ENCODE results near the gene CUX1.

CUX1 gene

DNA sequence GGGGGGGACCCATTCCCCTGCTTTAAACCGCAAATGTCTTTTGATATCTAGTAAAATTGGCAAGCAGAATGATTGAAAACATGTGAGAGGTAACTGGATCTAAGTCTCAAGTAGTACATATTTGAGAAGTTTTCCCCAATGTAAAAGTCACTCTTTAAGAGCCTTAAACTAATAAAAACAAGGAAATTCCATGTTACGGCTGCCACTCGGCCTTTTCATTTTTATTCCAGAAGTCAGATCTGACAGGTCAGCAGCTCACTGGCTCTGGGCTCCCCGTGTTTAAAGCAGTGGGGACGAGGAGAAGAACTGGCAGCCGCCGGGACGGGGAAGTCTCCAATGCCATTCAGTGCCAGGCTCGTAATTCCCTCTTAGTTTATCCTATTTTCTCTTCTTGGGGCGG, 80.7 kb downstream of the CUX1 start:
- no peak for DNase-seq

DNA sequence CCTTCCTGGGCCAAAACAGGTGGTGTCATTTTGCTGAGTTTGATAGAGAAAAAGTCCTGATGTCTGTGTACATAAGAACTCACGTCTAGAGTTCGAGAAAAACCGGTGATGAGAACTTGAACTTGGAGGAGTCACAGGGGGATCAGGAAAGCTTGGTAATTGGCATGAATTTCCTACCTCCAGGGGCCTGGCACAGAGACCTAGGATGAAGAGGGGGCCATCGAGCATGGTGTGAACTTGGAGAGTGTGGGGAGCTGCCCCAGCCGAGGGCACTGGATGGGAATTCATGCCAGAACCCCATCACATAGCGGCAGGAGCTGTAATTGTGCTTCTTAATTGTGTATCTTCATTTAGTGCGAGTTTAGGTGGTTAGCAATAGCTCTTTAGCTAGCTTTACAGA, 82.2 kb downstream of the CUX1 start:
- no peak for DNase-seq

- DNase-seq: no peak
Observed at GRCh38 chr7:101900103-101900502, 82.7 kb downstream of the CUX1 start.

GRCh38 chr7:101901661-101902491, 84.5 kb downstream of the CUX1 start:
- no peak for DNase-seq

GRCh38 chr7:101902680-101903514, 85.5 kb downstream of the CUX1 start:
- DNase-seq: no peak

DNA sequence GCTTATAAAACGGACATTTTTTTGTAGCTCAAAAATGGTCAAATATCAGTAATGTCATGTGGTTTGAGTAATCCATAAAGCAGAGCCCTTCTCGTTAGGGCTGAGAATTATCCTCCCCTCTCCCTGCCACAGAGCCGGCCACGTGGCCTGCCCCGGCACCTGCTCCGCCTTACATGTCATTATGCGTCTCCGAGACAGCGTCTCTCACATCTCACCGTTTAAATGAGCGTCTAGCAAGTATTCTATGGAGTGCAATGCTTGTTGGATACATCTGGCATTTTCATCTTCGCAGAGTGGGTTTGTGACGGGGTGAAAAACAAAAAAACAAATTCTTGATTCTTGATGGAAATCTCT, 86.1 kb downstream of the CUX1 start:
- no peak for DNase-seq

- no peak for DNase-seq
Observed at GRCh38 chr7:101904019-101904418, 86.6 kb downstream of the CUX1 start.

DNA sequence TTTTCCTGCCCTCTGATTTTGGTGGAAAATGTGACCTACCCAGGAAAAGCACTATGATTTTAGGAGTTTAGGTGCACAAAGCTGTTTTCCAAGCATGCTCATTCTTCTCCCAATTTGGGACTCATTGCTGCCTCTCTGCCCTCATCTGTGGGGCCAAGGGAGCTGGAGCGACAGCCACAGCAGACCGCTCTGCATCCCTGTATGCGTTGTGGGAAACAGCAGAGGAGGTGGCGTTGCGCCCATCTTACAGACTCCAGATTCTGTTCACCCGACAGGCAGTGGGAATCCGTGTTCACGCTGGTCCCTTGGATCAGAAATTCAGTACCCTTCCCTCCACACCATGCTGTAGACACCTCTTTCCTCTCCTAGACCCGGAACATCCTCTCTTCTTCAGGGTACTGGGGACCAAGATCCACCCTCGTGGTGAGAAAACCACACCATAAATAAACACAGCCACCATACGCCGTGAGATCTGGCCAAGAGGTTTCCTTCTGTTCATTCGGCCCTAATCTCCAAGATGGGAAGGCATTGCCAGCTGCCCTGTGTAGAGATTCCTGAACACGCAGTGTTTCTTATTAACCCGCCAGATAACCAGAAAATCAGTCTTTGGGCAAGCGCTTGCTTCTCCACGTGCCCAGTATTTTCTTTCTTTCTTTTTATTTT, 87.9 kb downstream of the CUX1 start:
- no peak for DNase-seq

DNA sequence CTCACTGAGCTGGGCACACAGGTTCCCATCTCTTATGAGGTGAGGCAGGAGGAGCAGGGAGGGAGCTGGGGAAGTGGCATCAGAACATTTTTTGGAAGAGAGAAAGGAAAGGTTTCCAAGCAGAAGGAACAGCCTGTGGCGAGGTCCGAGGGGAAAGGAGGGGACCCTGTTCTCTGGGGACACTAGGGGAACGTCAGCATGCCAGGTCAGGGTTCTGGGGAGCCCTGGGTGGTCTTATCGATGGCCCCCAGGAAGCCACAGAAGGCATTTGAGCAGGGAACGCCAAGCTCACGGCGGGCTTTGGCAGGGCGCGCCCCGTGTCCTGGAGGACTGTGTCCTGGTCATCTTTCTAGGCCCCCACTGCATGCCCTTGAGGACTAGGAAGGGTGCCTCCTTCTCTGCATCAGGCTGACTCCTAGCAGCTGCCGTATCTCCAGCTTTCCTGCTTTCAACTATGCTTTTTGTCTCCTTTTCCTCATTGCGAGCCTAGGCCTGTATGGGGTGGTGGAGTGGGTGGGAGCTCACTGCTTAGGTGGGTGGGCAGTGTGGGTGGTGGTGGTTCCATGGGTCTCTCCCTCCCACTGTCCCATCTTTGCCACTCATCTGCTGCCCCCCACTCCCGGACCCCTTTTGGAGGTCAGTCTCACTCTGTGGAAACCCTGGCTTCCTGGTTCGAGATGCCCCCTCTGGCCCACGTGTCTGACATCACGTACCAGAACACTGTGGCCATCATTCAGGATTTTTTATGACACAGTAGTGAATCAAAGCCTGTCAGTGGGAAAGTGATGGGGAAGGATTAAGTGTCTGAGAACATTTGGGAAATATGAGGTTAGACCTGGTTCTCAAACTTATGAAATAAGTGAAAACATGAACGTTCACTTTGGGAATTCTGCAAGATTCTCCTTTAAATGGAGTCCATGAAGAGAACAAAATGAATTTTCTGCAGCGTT, 89.1 kb downstream of the CUX1 start:
- no peak for DNase-seq

- DNase-seq: no peak
Observed at GRCh38 chr7:101910991-101911799, 93.8 kb downstream of the CUX1 start.

DNA sequence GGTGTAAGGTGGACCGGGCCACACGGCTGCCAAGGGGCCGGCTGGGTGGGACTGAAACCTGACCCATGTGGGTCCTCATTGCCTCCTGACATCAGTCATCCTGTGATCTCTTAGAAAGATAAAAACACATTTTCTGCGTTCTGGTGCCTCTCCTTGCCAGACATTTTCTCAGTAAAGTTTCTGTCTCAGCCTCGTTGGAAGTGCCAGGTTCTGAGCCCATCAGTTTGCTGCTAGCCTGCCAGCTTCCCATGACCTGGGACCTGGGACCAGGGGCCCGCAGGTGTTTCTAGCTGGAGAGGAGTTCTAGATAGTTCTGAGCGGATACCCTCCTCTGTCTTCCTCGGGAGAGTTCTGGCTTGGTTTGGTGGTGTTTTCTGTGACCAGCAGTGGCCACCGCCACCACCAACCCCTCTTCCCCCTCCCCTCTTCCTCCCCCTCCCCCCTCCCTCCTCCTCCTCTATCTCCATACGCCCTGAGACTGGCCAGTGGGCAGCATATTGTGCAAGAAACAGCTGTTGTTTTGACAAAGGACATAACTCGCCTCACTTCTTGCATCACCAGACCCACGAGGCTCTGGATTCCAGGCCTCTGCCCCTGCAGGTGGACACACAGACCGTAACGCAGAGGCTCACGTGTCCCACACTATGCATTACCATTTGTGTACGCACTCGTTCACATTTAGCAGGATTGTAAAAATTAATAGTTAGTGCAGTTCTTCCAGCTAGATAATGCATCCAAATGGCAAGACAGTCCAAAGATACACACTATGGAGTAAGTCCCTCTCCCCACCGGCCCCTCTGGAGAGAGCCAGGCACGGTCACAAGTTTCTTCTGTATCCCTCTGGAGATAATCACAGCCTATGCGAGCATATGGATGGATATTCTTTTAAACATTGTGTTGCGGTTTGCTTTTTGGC, 94.6 kb downstream of the CUX1 start:
- peak; percentile 71 for DNase-seq

GRCh38 chr7:101912716-101913110, 95.3 kb downstream of the CUX1 start:
- no peak for DNase-seq

GRCh38 chr7:101913247-101913721, 95.9 kb downstream of the CUX1 start:
- no peak for DNase-seq

- peak; percentile 60 for DNase-seq
Observed at GRCh38 chr7:101913851-101914250, 96.4 kb downstream of the CUX1 start.

GRCh38 chr7:101915000-101915399, 97.6 kb downstream of the CUX1 start:
- DNase-seq: no peak

DNA sequence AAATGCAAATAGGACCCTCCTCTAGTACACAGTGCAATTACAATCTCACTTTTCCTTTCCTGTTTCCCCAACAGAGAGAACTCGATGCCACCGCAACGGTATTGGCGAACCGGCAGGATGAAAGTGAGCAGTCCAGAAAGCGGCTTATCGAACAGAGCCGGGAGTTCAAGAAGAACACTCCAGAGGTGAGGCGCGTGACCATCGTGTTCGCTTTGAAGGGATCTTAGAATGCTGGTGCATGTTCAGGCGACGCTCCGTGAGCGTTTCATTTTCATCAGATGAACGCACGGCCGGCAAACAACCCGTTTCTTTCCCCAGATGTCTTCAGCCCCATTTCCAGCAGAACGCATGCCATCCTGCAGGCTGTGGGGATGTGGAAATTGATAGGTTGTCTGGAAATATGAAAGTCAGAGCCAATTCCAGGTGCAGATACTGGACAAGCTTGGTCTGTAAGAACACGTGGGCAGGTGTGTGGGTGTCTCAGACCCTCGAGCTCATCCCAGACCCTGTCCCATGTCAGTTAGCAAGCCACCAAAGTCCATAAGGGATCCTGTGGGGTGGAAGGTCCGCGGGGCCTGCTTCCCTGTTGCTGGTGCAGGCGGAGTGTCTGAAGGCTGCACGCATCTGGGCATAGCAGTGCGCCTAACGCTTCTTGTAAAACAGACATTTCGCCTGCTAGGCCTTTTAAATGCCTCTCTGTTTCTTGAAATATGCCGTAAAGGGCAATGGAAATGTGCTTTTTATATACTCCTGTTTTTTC, 98.8 kb downstream of the CUX1 start:
- no peak for DNase-seq

DNA sequence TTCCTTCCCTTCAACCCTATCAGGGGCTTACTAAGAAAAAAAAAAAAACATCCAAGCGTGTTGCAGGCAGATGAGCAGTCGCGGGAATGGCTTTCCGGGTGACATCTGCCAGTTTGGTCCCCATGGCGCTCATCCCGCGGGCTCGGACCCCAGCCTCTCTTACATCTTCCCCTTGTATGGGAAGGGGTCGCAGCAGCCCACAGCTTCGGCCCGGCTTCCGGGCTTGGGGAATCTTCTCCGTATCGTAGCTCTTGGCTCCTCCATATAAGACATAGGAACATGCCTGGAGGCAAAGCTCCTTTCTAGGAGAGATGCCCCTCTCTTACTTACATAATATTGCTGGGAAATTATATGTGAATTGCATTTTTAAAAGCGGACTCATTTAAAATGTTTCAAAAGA, 99.5 kb downstream of the CUX1 start:
- DNase-seq: no peak

DNA sequence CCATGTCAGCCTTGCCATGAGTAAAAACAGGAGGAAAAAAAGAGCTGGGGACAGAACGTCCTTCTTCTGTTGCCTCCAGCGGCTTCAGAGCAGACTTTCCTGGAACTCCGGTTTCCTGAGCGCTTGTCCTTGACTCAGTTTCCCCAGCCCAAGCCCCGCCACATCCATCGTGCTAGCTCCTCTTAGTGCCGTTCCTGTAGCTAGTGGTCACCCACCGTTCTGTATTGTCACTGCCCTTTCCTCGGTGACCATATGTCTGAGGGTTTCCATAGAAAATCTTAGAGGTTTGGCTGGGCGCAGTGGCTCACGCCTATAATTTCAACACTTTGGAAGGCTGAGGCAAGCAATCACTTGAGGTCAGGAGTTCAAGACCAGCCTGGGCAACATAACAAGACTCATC, 100.1 kb downstream of the CUX1 start:
- DNase-seq: no peak

GRCh38 chr7:101918426-101918825, 101.0 kb downstream of the CUX1 start:
- DNase-seq: no peak
